Muscle of leg (tissue), 11 donors: Measurements from ENCODE around the gene KCTD5. TPM values are rescaled to one million over a fixed set of nuclear protein-coding genes. Genes with fewer than 3 reads are reported as not detected.
"Not testable (repeated sequence)": the region's sequence is repeated elsewhere in the genome, so short reads cannot be mapped to it uniquely, and the experiment has no call there.

Experiments
- DNase-seq: peaks from one replicate; pipeline ENCODE4 v3.0.0; 2013
- H3K27ac ChIP-seq: one replicate; pipeline ENCODE4 v1.5.1; 2013; ENCODE audit warnings: mild to moderate bottlenecking, low read length, control low read depth
- H3K27me3 ChIP-seq: one replicate; pipeline ENCODE4 v1.6.1; 2013; ENCODE audit warnings: low read length; ENCODE audit not compliant: control insufficient read depth, insufficient read depth
- H3K36me3 ChIP-seq: one replicate; pipeline ENCODE4 v1.6.1; 2013; ENCODE audit warnings: low read length; ENCODE audit not compliant: control insufficient read depth, insufficient read depth
- H3K4me1 ChIP-seq: one replicate; pipeline ENCODE4 v1.6.1; 2013; ENCODE audit warnings: low read length; ENCODE audit not compliant: control insufficient read depth, insufficient read depth
- H3K4me3 ChIP-seq: one replicate; pipeline ENCODE4 v1.5.1; 2013; ENCODE audit warnings: low read length, control low read depth
- H3K9me3 ChIP-seq: replicated peaks from 2 replicates; pipeline ENCODE4 v1.6.1; 2013; ENCODE audit warnings: low read depth, low read length; ENCODE audit not compliant: control insufficient read depth
- WGBS: methylation state at CpG from one replicate; pipeline ENCODE4 v1.1.5; 2013; ENCODE audit warnings: missing lambda C conversion rate; ENCODE audit not compliant: insufficient coverage; 5-methylcytosine and 5-hydroxymethylcytosine counted together
- polyA plus RNA-seq, 8 donors: library from polyadenylated mRNA; unstranded; fragments of 120-200 nt; gene quantifications; one replicate each; pipeline versions ENCODE4 v1.2.1 to v1.2.3, GENCODE V29; 2013; ENCODE audit warnings: inconsistent platforms in 1 of 8, low replicate concordance in 1 of 8; ENCODE audit not compliant: insufficient read length in 8 of 8, insufficient read depth in 1 of 8
- total RNA-seq: library from RNA; stranded (reverse); fragments of 120-200 nt; gene quantifications from one replicate; pipeline ENCODE4 v1.2.4, GENCODE V29; 2013

The KCTD5 gene
- total and polyA plus RNA-seq, 9 donors = 15.6 to 27.1 (median 22.8) TPM

DNA sequence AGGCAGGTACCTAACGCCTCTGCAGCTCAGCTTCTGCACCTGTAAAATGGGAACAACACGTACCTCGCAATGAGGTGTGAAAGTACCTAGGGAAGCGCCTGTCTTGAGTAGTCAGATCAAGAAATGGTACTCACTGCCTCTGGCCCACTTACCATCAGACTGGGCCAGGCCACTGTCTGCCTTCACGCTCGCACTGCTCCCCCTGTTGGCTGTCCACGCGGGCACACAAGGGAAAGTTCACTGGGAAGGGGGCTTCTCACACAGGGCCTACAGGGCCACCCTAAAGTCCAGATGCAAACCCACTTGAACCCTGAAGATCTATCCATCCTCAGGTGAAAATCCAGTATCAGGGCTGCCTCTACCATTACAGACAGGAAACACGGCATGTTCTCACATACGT lies 11.1 kb upstream of the KCTD5 start:
- H3K4me1 ChIP-seq, H3K9me3 ChIP-seq, H3K4me3 ChIP-seq, H3K27me3 ChIP-seq, H3K27ac ChIP-seq, H3K36me3 ChIP-seq, DNase-seq: not testable (repeated sequence)
- 88% methylated on average over 3 of the region's 10 CpGs for WGBS

DNA sequence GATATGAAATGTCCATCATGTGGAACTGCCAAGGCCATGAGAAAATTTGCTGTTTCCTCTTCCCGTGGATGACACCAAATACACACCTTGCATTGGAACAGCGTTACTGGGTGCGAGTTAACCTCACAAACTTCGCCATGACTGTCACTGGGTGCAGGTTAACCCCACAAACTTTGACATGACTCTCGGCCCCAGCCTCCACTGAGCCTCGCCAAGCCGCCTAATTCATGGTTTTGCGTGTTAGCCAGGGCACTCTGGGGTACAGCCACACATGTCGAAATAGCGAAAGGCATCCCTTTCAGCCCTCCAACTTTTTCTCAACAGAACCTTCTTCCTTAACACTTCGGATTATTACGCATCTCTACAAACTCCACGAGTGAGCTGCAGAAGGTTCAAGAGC lies 10.6 kb upstream of the KCTD5 start:
- DNase-seq = no peak
- H3K4me3 ChIP-seq = no peak overlapping the region
- H3K27me3 ChIP-seq = no peaks in the 10 kb centered on the region
- peaks cover 8% of the 10 kb centered on the region for H3K4me1 ChIP-seq
- no peak overlapping the region for H3K27ac ChIP-seq
- H3K9me3 ChIP-seq = no peaks in the 10 kb centered on the region
- 94% methylated on average over 13 of the region's 13 CpGs for WGBS
- peaks cover 7% of the 10 kb centered on the region for H3K36me3 ChIP-seq

DNA sequence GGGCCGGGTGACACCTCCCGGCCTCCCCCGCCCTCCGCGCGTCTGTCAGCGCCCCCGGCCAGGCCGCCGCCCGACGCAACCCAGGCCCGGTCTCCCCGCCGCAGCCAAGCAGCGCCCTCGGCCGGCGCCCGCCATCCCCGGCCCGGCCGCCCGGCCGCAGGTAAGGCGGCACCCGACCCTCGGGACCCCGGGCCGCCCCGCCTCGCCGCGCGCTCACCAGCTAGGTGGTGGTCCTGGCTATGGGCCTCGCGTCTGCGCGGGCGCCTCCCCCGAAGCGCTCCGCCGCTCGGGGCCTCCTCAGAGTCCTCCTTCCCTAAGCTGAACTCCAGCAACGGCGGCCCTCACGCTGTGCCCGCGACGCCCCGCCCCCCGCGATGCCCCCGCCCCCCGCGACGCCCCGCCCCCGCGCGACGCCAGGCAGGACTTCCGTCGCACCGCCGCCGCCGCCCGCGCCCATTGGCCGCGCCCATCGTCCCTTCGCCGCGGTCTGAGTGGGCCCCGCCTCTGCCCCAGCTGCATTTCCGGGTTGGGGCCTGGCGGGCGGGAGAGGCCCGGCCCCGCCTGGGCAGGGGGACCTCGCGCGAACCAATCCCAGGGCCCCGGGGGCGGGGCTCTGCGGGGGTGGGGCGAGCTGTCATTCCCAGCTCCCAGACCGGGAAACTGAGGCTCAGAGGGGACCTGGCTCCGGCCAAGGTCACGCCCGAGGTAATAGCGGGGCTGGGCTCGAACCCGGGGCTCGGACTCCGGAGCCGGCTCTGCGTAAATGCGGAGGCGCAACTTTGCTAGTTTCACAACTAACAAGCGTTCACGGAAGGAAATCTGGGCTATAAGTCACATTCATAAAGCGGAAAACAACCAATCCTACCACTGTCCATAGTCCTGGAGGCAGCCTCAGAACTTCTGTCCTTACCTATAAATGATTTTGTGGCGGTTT lies 9.0 kb upstream of the KCTD5 start:
- H3K36me3 ChIP-seq = peaks cover 7% of the 10 kb centered on the region
- peak overlapping the region; percentile 42 for H3K4me3 ChIP-seq
- DNase-seq = peak; percentile 98
- H3K4me1 ChIP-seq = peaks cover 8% of the 10 kb centered on the region
- under 1% methylated on average over 90 of the region's 107 CpGs for WGBS
- H3K9me3 ChIP-seq = no peaks in the 10 kb centered on the region
- H3K27ac ChIP-seq = peak overlapping the region; percentile 81
- no peaks in the 10 kb centered on the region for H3K27me3 ChIP-seq

DNA sequence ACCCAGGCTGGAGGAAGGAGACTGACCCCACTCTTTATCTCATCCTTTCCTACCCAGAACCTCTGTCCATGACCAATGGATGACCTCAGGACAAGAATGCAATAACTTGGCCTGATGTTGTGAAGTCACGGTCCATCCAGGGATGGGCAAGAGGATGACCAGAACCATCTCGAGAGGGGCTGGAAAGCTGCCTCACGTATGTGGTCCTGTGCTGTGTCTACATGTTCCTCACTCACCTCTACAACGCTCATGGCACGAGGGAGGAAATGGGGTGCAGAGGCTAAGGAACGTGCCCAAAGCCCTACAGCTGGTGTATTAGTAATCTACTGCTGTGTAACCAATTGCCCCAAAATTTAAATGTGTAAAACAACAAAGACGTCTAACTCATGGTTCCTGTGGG lies 7.3 kb upstream of the KCTD5 start:
- Histone ChIP-seq H3K9me3 (no peaks in the 10 kb centered on the region), H3K27ac (no peak overlapping the region), H3K27me3 (no peaks in the 10 kb centered on the region), H3K4me1 (peaks cover 8% of the 10 kb centered on the region), H3K36me3 (no peaks in the 10 kb centered on the region), H3K4me3 (no peak overlapping the region)
- WGBS = 88% methylated on average over 4 of the region's 7 CpGs
- no peak for DNase-seq

DNA sequence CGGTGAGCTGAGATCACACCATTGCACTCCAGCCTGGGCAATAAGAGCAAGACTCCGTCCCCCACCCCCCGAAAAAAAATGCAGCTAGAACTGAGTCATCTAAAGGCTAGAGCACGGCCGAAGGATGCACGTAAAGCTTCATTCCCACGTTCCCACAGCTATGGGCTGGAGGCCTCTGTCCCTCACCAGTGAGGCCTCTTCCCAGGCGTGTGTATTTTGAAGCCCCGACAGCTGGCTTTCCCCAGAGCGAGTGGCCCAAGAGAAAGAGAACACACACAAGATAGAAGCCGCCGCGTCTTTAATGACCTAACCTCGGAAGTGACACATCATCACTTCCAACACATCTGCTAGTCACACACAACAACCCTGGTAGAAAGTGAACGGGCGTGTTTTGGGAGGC lies 6.6 kb upstream of the KCTD5 start:
- DNase-seq = no peak

DNA sequence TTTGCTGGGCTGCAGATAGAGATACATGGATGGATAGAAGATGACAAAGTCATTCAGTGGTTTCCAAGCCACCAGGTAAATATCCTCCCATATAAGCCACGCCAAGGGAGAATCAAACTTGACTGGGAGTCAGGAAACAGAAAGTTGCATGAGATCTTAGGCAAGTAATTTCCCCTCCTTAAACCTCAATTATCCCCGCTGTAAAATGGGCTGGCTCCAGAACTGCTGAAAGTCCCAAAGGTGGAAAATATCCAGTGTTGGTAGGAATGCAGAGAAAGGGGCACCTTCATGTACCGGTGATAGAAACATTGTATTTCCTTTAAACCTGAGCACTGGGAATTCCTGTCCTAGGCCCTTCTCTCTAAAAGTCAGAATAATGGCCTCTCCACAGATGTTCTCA lies 5.4 kb upstream of the KCTD5 start:
- not testable (repeated sequence) for H3K27me3 ChIP-seq, DNase-seq, H3K9me3 ChIP-seq, H3K36me3 ChIP-seq, H3K4me1 ChIP-seq, H3K27ac ChIP-seq, H3K4me3 ChIP-seq
- WGBS = no CpG with 5 or more reads among the region's 3 CpGs

More for the DNA sequence above, 6.6 kb upstream of the KCTD5 start:
- WGBS = 79% methylated on average over 8 of the region's 16 CpGs
- Histone ChIP-seq H3K4me1 (peaks cover 8% of the 10 kb centered on the region), H3K36me3 (no peaks in the 10 kb centered on the region), H3K4me3 (no peak overlapping the region), H3K9me3 (no peaks in the 10 kb centered on the region), H3K27ac (no peak overlapping the region), H3K27me3 (no peaks in the 10 kb centered on the region)

DNA sequence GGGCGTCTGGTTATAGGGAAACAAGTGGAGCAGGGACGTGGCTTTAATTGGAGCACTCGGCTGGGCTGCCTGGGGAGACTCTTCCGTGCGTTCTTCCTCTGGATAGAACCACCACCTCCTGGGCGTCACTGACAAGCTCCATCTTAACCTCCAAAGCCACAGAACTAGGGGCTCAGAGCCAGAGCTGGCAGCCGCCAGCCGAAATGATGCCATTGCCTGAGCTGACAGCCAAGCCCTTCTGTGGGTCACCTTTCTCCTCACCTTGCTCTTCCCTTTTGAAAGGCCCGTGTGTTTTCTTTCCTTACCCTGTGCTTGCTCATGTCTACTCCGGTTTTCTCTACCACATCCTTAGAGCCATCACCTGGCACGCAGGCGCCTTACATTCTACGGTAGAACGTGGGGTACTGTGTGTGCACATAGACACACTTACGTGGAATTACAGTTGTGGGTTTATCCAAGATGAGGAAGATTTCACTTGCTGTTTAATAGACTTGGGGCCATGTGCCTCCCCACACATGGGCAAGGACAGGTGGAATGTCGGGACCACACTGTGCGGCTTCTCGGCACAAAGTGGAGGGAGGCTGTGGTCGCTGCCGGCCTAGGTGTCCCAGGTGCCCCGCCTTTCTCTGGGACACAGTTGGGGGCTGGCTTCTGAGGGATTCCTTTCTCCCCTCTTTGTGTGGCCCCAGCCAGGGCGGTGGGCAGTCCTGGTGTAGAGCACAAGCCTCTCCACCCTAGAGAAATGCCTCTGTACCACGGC lies 3.9 kb upstream of the KCTD5 start:
- H3K4me1 ChIP-seq, H3K9me3 ChIP-seq, H3K4me3 ChIP-seq, H3K27ac ChIP-seq, H3K27me3 ChIP-seq, H3K36me3 ChIP-seq, DNase-seq: not testable (repeated sequence)
- WGBS = no CpG with 5 or more reads among the region's 23 CpGs

DNA sequence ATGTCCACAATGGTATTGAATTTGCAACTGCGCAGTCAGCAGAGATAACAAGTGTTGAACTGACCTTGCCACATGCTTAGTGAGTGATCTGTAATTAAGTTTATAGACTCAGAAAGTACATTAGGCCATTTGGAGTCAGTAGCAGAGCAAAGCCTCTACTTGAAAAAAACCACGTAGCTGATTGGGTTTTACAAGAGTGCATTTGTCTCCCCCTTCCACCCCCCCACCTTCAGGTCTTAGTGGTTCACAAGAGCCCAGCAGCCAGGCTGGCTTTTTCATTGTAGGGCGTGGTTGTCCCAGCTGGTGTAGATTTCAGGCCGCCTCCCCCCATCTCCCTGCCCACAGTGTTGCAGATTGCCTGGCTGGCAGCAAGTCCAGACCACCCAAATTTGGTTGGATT lies 2.4 kb upstream of the KCTD5 start:
- not testable (repeated sequence) for H3K36me3 ChIP-seq, H3K4me1 ChIP-seq, H3K9me3 ChIP-seq, H3K4me3 ChIP-seq, H3K27ac ChIP-seq, DNase-seq, H3K27me3 ChIP-seq
- 84% methylated on average over 2 of the region's 4 CpGs for whole genome bisulfite sequencing

DNA sequence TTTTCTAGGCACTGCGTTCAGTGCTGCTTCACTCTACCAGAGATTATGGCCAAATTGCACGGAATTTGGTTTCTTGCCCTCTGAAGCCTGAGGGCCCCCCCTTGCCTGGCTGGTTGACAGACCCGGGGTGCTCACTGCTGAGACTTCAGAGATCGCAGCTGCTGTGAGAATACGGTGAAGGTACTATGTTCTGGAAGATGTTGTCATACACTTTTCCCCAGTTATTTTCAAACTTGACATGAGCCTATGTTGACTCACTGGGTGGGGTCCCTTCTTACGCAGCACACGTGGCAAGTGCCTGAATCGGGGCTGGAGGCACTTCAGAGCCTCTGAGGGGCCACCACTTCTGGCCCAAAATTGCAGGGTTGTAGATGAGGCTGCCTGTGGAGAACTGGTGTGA lies 2.0 kb upstream of the KCTD5 start:
- not testable (repeated sequence) for DNase-seq, H3K4me1 ChIP-seq, H3K4me3 ChIP-seq, H3K27me3 ChIP-seq, H3K9me3 ChIP-seq, H3K36me3 ChIP-seq
- no CpG with 5 or more reads among the region's 8 CpGs for WGBS
- H3K27ac ChIP-seq = peak overlapping the region; percentile 42

DNA sequence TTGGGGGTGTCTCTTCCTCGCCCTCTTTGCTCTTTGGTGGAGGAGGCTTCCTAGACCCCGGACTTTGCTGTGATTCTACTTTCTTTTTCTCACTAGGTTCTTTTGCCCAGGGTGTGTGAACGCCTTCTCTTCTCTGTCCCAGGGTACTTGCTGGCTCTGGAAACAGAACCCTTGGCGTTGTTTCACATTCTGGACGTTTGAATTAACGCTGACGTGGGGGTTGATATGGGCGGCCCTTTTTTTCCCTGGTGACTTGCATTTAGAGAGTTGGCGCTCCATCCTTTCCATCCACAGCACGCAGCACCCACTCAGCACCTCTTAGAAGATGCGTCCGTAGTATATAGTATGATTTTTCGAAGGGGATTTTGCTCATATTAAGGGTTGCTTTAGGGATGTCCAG lies 718 bp downstream of the KCTD5 start:
- H3K4me3 ChIP-seq = peak overlapping the region; percentile 97
- not testable (repeated sequence) for H3K36me3 ChIP-seq, H3K4me1 ChIP-seq, H3K27me3 ChIP-seq, DNase-seq, H3K9me3 ChIP-seq
- peak overlapping the region; percentile 67 for H3K27ac ChIP-seq
- 0% methylated on average over 2 of the region's 13 CpGs for WGBS
